Adrenal gland (tissue), 12 donors: ENCODE data around the gene ST3GAL4. TPM values are rescaled to one million over a fixed set of nuclear protein-coding genes. Genes with fewer than 3 reads are reported as not detected.
A peak's percentile ranks its signal among the peaks of the same experiment; 100 is the strongest.
"Not testable (repeated sequence)": the region's sequence is repeated elsewhere in the genome, so short reads cannot be mapped to it uniquely, and the experiment has no call there.

ENCODE experiments used
- DNase-seq, 7 donors: peaks; one replicate each; pipeline ENCODE4 v3.0.0-alpha.2; 2019 to 2020
- H3K27ac ChIP-seq, 5 donors: fragments of 200-600 bp; sonication (generic) in 4 of 5; 1 replicate in 3 of 5; 2 replicates in 2 of 5; pipeline versions ENCODE4 v1.5.1 to v1.8.0; 2016 to 2020; ENCODE audit warnings: mild to moderate bottlenecking in 1 of 5
- H3K27me3 ChIP-seq: fragments of 200-600 bp; 2 replicates; pipeline ENCODE4 v1.8.0; 2021
- H3K36me3 ChIP-seq, 2 donors: fragments of 200-600 bp; replicated peaks in 1 of 2; 1 replicate in 1 of 2; 2 replicates in 1 of 2; pipeline versions ENCODE4 v1.5.1 to v1.8.0; 2018 to 2022
- H3K4me1 ChIP-seq, 2 donors: fragments of 200-600 bp; replicated peaks in 1 of 2; 1 replicate in 1 of 2; 2 replicates in 1 of 2; pipeline versions ENCODE4 v1.5.1 to v1.8.0; 2018 to 2021
- H3K4me3 ChIP-seq, 4 donors: fragments of 200-600 bp; sonication (generic) in 3 of 4; one replicate each; pipeline ENCODE4 v1.5.1; 2016 to 2018
- H3K9me3 ChIP-seq, 3 donors: fragments of 200-600 bp; sonication (generic) in 1 of 3; replicated peaks in 1 of 3; 1 replicate in 2 of 3; 2 replicates in 1 of 3; pipeline versions ENCODE4 v1.5.1 to v1.8.0; 2016 to 2021
- POLR2A ChIP-seq, 2 donors: fragments of 450-650 bp; IDR thresholded peaks; one replicate each; pipeline ENCODE4 v1.6.1; 2017; ENCODE audit warnings: antibody characterized with exemption in 2 of 2, mild to moderate bottlenecking in 2 of 2, moderate library complexity in 1 of 2
- WGBS, 4 donors: extraction: QIAGEN DNeasy Blood & Tissue Kit in 2 of 4; methylation state at CpG; one replicate each; pipeline versions ENCODE4 v1.1.5 to v1.1.7; 2013 to 2017; 5-methylcytosine and 5-hydroxymethylcytosine counted together
- intact Hi-C, 2 donors: fragments of 100-400 bp; cut with DNase I; formaldehyde crosslinking; loops; one replicate each; pipeline versions ENCODE4 v1.14.1 to v1.15.0; 2022 to 2023
- polyA plus RNA-seq, 3 donors: library from polyadenylated mRNA; stranded (reverse); fragments of 200-250 nt in 2 of 3; fragments of 350-450 nt in 1 of 3; fragmentation: Illumina TruSeq in 1 of 3; extraction: RNeasy Lipid Tissue Mini Kit (QIAGEN cat#74804) in 1 of 3; gene quantifications; one replicate each; pipeline ENCODE4 v1.2.3, GENCODE V29; 2013 to 2014
- total RNA-seq, 9 donors: library from RNA; depleted of rRNA in 4 of 9; stranded (reverse); fragments of >200 nt in 4 of 9; fragments of 120-200 nt in 1 of 9; fragmentation: NEBNext Ultra II Directional in 1 of 9; extraction: Animal tissue kit (Norgen Biotek cat#: 25700) in 1 of 9; gene quantifications; one replicate each; pipeline versions ENCODE4 v1.1.0 to v1.2.4, GENCODE V29; 2013 to 2023
- TF ChIP-seq, protein P1 (sequence below), 6 experiments: fragments of 450-650 bp in 4 of 6; fragments of 200-600 bp in 2 of 6; sonication (generic) in 1 of 6; IDR thresholded peaks; 1 replicate in 5 of 6; 2 replicates in 1 of 6; pipeline versions ENCODE4 v1.5.1 to v1.8.0; 2016 to 2021; ENCODE audit warnings: antibody characterized with exemption in 6 of 6, mild to moderate bottlenecking in 2 of 6, moderate library complexity in 1 of 6
- donor health status: healthy with polysubstance abuse.
- donor health status: Bipolar disorder and iron deficiency.
- donor health status: DM: yes; HTN: yes; CAD: no.
- donor health status: DM: no; HTN: no; CAD: no.
- donor health status: DM: no; HTN: no; CAD: no.
- donor health status: DM: yes; HTN: yes; CAD: no.

Gene ST3GAL4
- total and polyA plus RNA-seq, 12 donors, result 119 to 359 (median 163) TPM

DNA sequence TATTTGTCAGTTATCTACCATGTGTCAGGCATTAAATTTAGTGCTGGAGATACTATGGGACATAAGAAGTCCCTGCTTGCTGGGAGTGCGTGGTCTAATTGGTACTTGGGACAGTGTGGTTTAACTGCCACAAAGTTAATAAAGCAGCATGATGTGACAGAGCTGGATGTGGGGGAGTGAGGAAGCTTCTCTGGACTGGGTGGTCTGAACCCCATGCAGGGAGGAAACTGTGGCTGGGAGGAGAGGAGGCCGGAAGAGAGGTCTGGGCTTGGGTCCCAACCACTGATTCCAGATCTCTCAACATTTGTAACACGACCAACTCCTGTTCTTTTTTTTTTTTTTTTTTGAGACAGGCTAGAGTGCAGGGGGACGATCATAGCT is 37.1 kb downstream of the ST3GAL4 start:
- DNase-seq, result peak in 1 of 7 donors; percentile 17
- Histone ChIP-seq H3K27ac (peak overlapping the region in 3 of 5 donors; percentile 78 to 91 (median 87)), H3K4me1 (peaks cover 33 to 47% of the 10 kb centered on the region in 2 donors)

GRCh38 chr11:126393143-126393542 is 37.7 kb downstream of the ST3GAL4 start:
- Histone ChIP-seq H3K9me3 (no peaks in the 10 kb centered on the region), H3K27me3 (no peaks in the 10 kb centered on the region), H3K27ac (peak overlapping the region in 3 of 5 donors; percentile 87 to 93 (median 91)), H3K4me3 (no peak overlapping the region), H3K4me1 (peaks cover 33 to 47% of the 10 kb centered on the region in 2 donors), H3K36me3 (no peaks in the 10 kb centered on the region)
- intact Hi-C loops, result no loop called here
- DNase-seq, result no peak
- WGBS, 4 donors, result 76 to 86% (median 85%) methylated on average over 5 of the region's 5 CpGs
- no peak for TF ChIP-seq POLR2A (IDR thresholded peaks at IDR 0.05)
- TF ChIP-seq, protein P1, sequence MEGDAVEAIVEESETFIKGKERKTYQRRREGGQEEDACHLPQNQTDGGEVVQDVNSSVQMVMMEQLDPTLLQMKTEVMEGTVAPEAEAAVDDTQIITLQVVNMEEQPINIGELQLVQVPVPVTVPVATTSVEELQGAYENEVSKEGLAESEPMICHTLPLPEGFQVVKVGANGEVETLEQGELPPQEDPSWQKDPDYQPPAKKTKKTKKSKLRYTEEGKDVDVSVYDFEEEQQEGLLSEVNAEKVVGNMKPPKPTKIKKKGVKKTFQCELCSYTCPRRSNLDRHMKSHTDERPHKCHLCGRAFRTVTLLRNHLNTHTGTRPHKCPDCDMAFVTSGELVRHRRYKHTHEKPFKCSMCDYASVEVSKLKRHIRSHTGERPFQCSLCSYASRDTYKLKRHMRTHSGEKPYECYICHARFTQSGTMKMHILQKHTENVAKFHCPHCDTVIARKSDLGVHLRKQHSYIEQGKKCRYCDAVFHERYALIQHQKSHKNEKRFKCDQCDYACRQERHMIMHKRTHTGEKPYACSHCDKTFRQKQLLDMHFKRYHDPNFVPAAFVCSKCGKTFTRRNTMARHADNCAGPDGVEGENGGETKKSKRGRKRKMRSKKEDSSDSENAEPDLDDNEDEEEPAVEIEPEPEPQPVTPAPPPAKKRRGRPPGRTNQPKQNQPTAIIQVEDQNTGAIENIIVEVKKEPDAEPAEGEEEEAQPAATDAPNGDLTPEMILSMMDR (IDR thresholded peaks at IDR 0.05), result no peak

More for the DNA sequence above, 37.1 kb downstream of the ST3GAL4 start:
- intact Hi-C loops, result no loop called here
- TF ChIP-seq POLR2A (IDR thresholded peaks at IDR 0.05), result no peak
- TF ChIP-seq, protein P1 (IDR thresholded peaks at IDR 0.05), result no peak
- 27 to 50% (median 43%) methylated on average over 4 of the region's 4 CpGs for WGBS, 4 donors
- Histone ChIP-seq H3K36me3 (no peaks in the 10 kb centered on the region), H3K27me3 (no peaks in the 10 kb centered on the region), H3K4me3 (no peak overlapping the region), H3K9me3 (no peaks in the 10 kb centered on the region)

GRCh38 chr11:126394036-126394435 is 38.5 kb downstream of the ST3GAL4 start:
- no peak for TF ChIP-seq POLR2A (IDR thresholded peaks at IDR 0.05)
- TF ChIP-seq, protein P1 (IDR thresholded peaks at IDR 0.05), result no peak
- peak overlapping the region; percentile 72 to 93 (median 87) for H3K27ac ChIP-seq
- intact Hi-C loops, result no loop called here
- H3K4me3 ChIP-seq, result no peak overlapping the region
- no peaks in the 10 kb centered on the region for H3K9me3 ChIP-seq
- DNase-seq, result no peak
- H3K27me3 ChIP-seq, result no peaks in the 10 kb centered on the region
- WGBS, 4 donors, result 84 to 92% (median 89%) methylated on average over 1 to 3 of the region's 3 CpGs
- H3K36me3 ChIP-seq, result no peaks in the 10 kb centered on the region
- H3K4me1 ChIP-seq, result peaks cover 33 to 55% of the 10 kb centered on the region in 2 donors

DNA sequence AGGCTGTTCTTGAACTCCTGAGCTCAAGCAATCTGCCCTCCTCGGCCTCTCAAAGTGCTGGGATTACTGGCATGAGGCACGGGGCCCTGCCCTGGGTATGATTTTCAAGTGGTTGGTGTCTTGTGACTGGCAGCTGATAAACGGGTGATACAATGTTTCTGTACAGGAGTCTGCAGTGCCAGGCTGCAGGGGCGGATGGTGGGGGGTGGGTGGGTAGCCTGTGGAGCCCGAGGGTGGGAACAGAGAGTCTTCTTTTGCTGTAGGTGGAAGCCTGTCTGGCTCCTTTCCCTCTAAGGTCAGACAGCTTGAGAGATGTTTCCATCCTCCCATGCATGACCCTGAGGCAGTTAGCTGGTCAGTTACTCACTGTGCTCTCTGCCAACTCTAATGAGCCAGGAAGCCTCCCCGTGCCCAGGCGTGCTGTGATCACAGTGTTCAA is 39.2 kb downstream of the ST3GAL4 start:
- H3K36me3 ChIP-seq, intact Hi-C loops: not testable (repeated sequence)
- peak overlapping the region; percentile 72 to 93 (median 87) for H3K27ac ChIP-seq

DNA sequence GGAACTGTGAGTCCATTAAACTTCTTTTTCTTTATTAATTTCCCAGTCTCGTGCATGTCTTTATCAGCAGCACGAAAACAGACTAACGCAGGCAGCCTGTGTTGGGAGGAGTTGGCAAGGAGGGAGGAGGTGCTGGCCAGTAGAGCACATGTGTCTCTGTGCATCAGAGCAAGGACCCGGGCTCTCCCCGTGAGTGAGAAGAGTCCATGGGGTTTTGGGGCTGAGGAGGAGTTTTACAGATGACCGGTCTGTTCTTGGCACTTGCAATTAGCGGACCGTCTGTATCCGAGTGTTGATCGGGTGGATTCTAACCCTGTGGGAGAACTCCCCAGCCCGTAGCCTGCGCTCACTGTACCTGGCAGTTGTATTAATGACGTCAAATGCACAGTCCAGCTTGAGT is 40.3 kb downstream of the ST3GAL4 start:
- Histone ChIP-seq H3K27ac (peak overlapping the region in 4 of 5 donors; percentile 9 to 93 (median 82)), H3K4me1 (peaks cover 33 to 58% of the 10 kb centered on the region in 2 donors)
- intact Hi-C loops, H3K9me3 ChIP-seq, H3K36me3 ChIP-seq, H3K27me3 ChIP-seq, H3K4me3 ChIP-seq: not testable (repeated sequence)
- 49 to 60% (median 52%) methylated on average over 5 to 9 of the region's 13 CpGs for WGBS, 4 donors
- DNase-seq, result peak in 5 of 7 donors; percentile 63 to 90 (median 83)
- TF ChIP-seq POLR2A (IDR thresholded peaks at IDR 0.05), result peak in 1 of 2 donors; percentile 74

More for the DNA sequence above, 39.2 kb downstream of the ST3GAL4 start:
- peak; percentile 60 to 85 (median 83) for DNase-seq
- H3K9me3 ChIP-seq, H3K4me3 ChIP-seq, H3K27me3 ChIP-seq: not testable (repeated sequence)
- peak in 1 of 2 donors; percentile 49 for TF ChIP-seq POLR2A (IDR thresholded peaks at IDR 0.05)
- WGBS, 4 donors, result 19 to 39% (median 36%) methylated on average over 4 to 7 of the region's 7 CpGs
- peaks cover 33 to 59% of the 10 kb centered on the region in 2 donors for H3K4me1 ChIP-seq

- DNase-seq, intact Hi-C loops, H3K27me3 ChIP-seq, H3K36me3 ChIP-seq, H3K4me3 ChIP-seq, H3K9me3 ChIP-seq: not testable (repeated sequence)
- Histone ChIP-seq H3K4me1 (peaks cover 36 to 58% of the 10 kb centered on the region in 2 donors), H3K27ac (peak overlapping the region in 2 of 5 donors; percentile 54 to 93)
- WGBS, 4 donors, result 87 to 96% (median 93%) methylated on average over 9 to 15 of the region's 15 CpGs
These were observed 40.8 kb downstream of the ST3GAL4 start for GRCh38 chr11:126396266-126396665.
